H1 (cell line): ENCODE measurements around the gene LZTFL1. TPM values are rescaled to one million over a fixed set of nuclear protein-coding genes. Genes with fewer than 3 reads are reported as not detected.

Experiments
- CTCF ChIA-PET: fragments of 300-600 bp; sonication (Branson Sonifier 250); formaldehyde crosslinking; loops from one replicate; lab custom pipeline; 2021; ENCODE audit not compliant: partially characterized antibody; lab: Charles Lee
- POLR2A ChIA-PET: fragments of 300-600 bp; sonication (Branson Sonifier 250); formaldehyde crosslinking; loops from one replicate; lab custom pipeline; 2021; ENCODE audit warnings: inconsistent platforms; ENCODE audit not compliant: partially characterized antibody; lab: Charles Lee
- DNase-seq, 2 experiments: peaks; one replicate each; pipeline versions ENCODE4 v3.0.0 to v3.0.0-alpha.2; 2010 to 2022; ENCODE audit warnings: low spot score in 2 of 2, low read depth in 1 of 2, mixed read lengths in 1 of 2
- FAIRE-seq: peaks from 2 replicates; lab custom pipeline; 2011; peaks lifted over from hg19 to GRCh38; lab: Jason Lieb, UNC
- H2AFZ ChIP-seq: 2 replicates; pipeline ENCODE4 v1.8.1; 2012; ENCODE audit warnings: low read length, inconsistent platforms
- H2AK5ac ChIP-seq: 2 replicates; pipeline ENCODE4 v1.6.1; 2013; ENCODE audit warnings: low read depth, low read length
- H2BK120ac ChIP-seq: replicated peaks from 2 replicates; pipeline ENCODE3; 2013; ENCODE audit warnings: low read depth, low read length, inconsistent platforms
- H2BK12ac ChIP-seq: 2 replicates; pipeline ENCODE4 v1.6.1; 2013; ENCODE audit warnings: low read depth, low read length
- H2BK15ac ChIP-seq: 2 replicates; pipeline ENCODE4 v1.6.1; 2013; ENCODE audit warnings: low read length
- H2BK20ac ChIP-seq: 2 replicates; pipeline ENCODE4 v1.6.1; 2013; ENCODE audit warnings: low read length
- H2BK5ac ChIP-seq: 2 replicates; pipeline ENCODE4 v1.6.1; 2013; ENCODE audit warnings: low read depth, low read length
- H3K14ac ChIP-seq: 2 replicates; pipeline ENCODE4 v1.6.1; 2013; ENCODE audit warnings: inconsistent platforms; ENCODE audit not compliant: insufficient read length
- H3K18ac ChIP-seq: 2 replicates; pipeline ENCODE4 v1.6.1; 2013; ENCODE audit warnings: low read length; ENCODE audit errors: extremely low read depth
- H3K23ac ChIP-seq: 2 replicates; pipeline ENCODE4 v1.6.1; 2013; ENCODE audit warnings: inconsistent platforms; ENCODE audit not compliant: insufficient read length
- H3K23me2 ChIP-seq: 2 replicates; pipeline ENCODE4 v1.6.1; 2013; ENCODE audit warnings: low read depth, low read length
- H3K27ac ChIP-seq: 2 replicates; pipeline ENCODE4 v1.6.1; 2011; ENCODE audit warnings: low read depth, low read length, inconsistent platforms
- H3K27me3 ChIP-seq, 4 experiments: replicated peaks in 1 of 4; 1 replicate in 1 of 4; 2 replicates in 3 of 4; pipeline versions ENCODE4 v1.6.1 to v1.8.1; 2011 to 2013; ENCODE audit warnings: low read length in 3 of 4, mild to moderate bottlenecking in 3 of 4, inconsistent platforms in 2 of 4, mixed read lengths in 2 of 4, moderate library complexity in 1 of 4; ENCODE audit not compliant: control insufficient read depth in 3 of 4, insufficient read depth in 3 of 4; ENCODE audit errors: extremely low read depth in 1 of 4
- H3K36me3 ChIP-seq, 4 experiments: 2 replicates each; pipeline versions ENCODE4 v1.6.1 to v1.8.1; 2011 to 2013; ENCODE audit warnings: mild to moderate bottlenecking in 4 of 4, low read length in 3 of 4, moderate library complexity in 2 of 4, control low read depth in 1 of 4, inconsistent platforms in 1 of 4; ENCODE audit not compliant: insufficient read depth in 4 of 4, control insufficient read depth in 2 of 4
- H3K4ac ChIP-seq: replicated peaks from 2 replicates; pipeline ENCODE3; 2013; ENCODE audit warnings: low read length, low read depth, mixed read lengths, inconsistent platforms; ENCODE audit not compliant: insufficient read length
- H3K4me1 ChIP-seq, 4 experiments: replicated peaks in 1 of 4; 1 replicate in 1 of 4; 2 replicates in 3 of 4; pipeline versions ENCODE4 v1.6.1 to v1.8.1; 2011 to 2013; ENCODE audit warnings: low read length in 3 of 4, inconsistent platforms in 2 of 4, mixed read lengths in 1 of 4; ENCODE audit not compliant: insufficient read depth in 4 of 4, control insufficient read depth in 3 of 4
- H3K4me2 ChIP-seq, 2 experiments: 2 replicates each; pipeline versions ENCODE4 v1.6.1 to v1.8.1; 2011 to 2013; ENCODE audit warnings: low read depth in 2 of 2, low read length in 2 of 2, control low read depth in 1 of 2, inconsistent platforms in 1 of 2, mild to moderate bottlenecking in 1 of 2; ENCODE audit not compliant: insufficient read depth in 1 of 2
- H3K4me3 ChIP-seq, 4 experiments: fragments of 200-600, 300-600 bp in 1 of 4; sonication (generic), shearing (Covaris generic), sonication (Bioruptor Twin) in 1 of 4; 2 replicates each; pipeline versions ENCODE4 v1.5.1 to v1.8.1; 2011 to 2016; ENCODE audit warnings: low read length in 4 of 4, low read depth in 3 of 4, control low read depth in 2 of 4, inconsistent platforms in 2 of 4, mild to moderate bottlenecking in 2 of 4, mixed read lengths in 1 of 4, moderate library complexity in 1 of 4; ENCODE audit not compliant: insufficient read depth in 2 of 4; ENCODE audit errors: extremely low read depth in 1 of 4
- H3K56ac ChIP-seq: replicated peaks from 2 replicates; pipeline ENCODE3; 2013; ENCODE audit warnings: low read depth, mild to moderate bottlenecking, mixed read lengths, low read length, inconsistent platforms; ENCODE audit not compliant: insufficient read length
- H3K79me1 ChIP-seq: 2 replicates; pipeline ENCODE4 v1.6.1; 2013; ENCODE audit warnings: low read depth, low read length, control low read depth
- H3K79me2 ChIP-seq, 2 experiments: 2 replicates each; pipeline versions ENCODE4 v1.6.1 to v1.8.1; 2012 to 2013; ENCODE audit warnings: low read length in 2 of 2, mild to moderate bottlenecking in 2 of 2, inconsistent platforms in 1 of 2; ENCODE audit not compliant: insufficient read depth in 2 of 2, control insufficient read depth in 1 of 2
- H3K9ac ChIP-seq, 4 experiments: replicated peaks in 1 of 4; 1 replicate in 1 of 4; 2 replicates in 3 of 4; pipeline versions ENCODE4 v1.6.1 to v1.8.1; 2011 to 2013; ENCODE audit warnings: low read depth in 3 of 4, low read length in 3 of 4, control low read depth in 2 of 4, mild to moderate bottlenecking in 2 of 4, moderate library complexity in 2 of 4, inconsistent platforms in 1 of 4; ENCODE audit errors: extremely low read depth in 1 of 4
- H3K9me3 ChIP-seq, 2 experiments: 2 replicates each; pipeline versions ENCODE4 v1.6.1 to v1.8.1; 2012 to 2013; ENCODE audit warnings: mild to moderate bottlenecking in 2 of 2, moderate library complexity in 2 of 2, control low read depth in 1 of 2, inconsistent platforms in 1 of 2, low read depth in 1 of 2, low read length in 1 of 2, mixed read lengths in 1 of 2; ENCODE audit not compliant: insufficient read depth in 2 of 2
- H4K20me1 ChIP-seq, 2 experiments: replicated peaks in 1 of 2; 2 replicates each; pipeline versions ENCODE3 to v1.8.1; 2011 to 2013; ENCODE audit warnings: inconsistent platforms in 2 of 2, low read length in 2 of 2, mild to moderate bottlenecking in 1 of 2; ENCODE audit not compliant: insufficient read depth in 2 of 2, control insufficient read depth in 1 of 2
- H4K5ac ChIP-seq: 2 replicates; pipeline ENCODE4 v1.6.1; 2013; ENCODE audit warnings: low read length, low read depth, mixed read lengths, inconsistent platforms; ENCODE audit not compliant: insufficient read length
- H4K8ac ChIP-seq: 2 replicates; pipeline ENCODE4 v1.8.0; 2013; ENCODE audit warnings: mild to moderate bottlenecking, moderate library complexity, low read length, inconsistent platforms; ENCODE audit not compliant: insufficient read depth; ENCODE audit errors: extremely low read depth
- H4K91ac ChIP-seq: replicated peaks from 2 replicates; pipeline ENCODE3; 2013; ENCODE audit warnings: low read length, mixed read lengths, inconsistent platforms; ENCODE audit not compliant: insufficient read length
- ATF2 ChIP-seq: IDR thresholded peaks from 2 replicates; pipeline ENCODE4 v1.6.1; 2012; ENCODE audit warnings: low read length, inconsistent platforms
- BACH1 ChIP-seq: IDR thresholded peaks from 2 replicates; pipeline ENCODE4 v1.6.1; 2012; ENCODE audit warnings: low read length, improper control_type of control experiment
- BRCA1 ChIP-seq: IDR thresholded peaks from 2 replicates; pipeline ENCODE4 v1.6.1; 2012; ENCODE audit warnings: low read depth, low read length, improper control_type of control experiment
- JUN ChIP-seq: IDR thresholded peaks from 2 replicates; pipeline ENCODE4 v1.6.1; 2011; ENCODE audit warnings: low read depth, mild to moderate bottlenecking, improper control_type of control experiment, low read length
- JUND ChIP-seq: IDR thresholded peaks from 2 replicates; pipeline ENCODE4 v1.6.1; 2011; ENCODE audit warnings: mild to moderate bottlenecking, improper control_type of control experiment, low read length
- POLR2AphosphoS5 ChIP-seq: IDR thresholded peaks from 2 replicates; pipeline ENCODE4 v1.6.1; 2011; ENCODE audit warnings: low read depth, low read length
- POU5F1 ChIP-seq: IDR thresholded peaks from 2 replicates; pipeline ENCODE4 v1.6.1; 2011; ENCODE audit warnings: low read depth, mild to moderate bottlenecking, low read length, moderate library complexity
- RAD21 ChIP-seq, 2 experiments: IDR thresholded peaks in 1 of 2; conservative IDR thresholded peaks in 1 of 2; 2 replicates each; pipeline ENCODE4 v1.6.1; 2011; ENCODE audit warnings: low read depth in 2 of 2, low read length in 2 of 2, improper control_type of control experiment in 1 of 2, inconsistent platforms in 1 of 2, mild to moderate bottlenecking in 1 of 2, moderate library complexity in 1 of 2
- SRF ChIP-seq: IDR thresholded peaks from 2 replicates; pipeline ENCODE4 v1.6.1; 2011; ENCODE audit warnings: mild to moderate bottlenecking, low read depth, low read length, moderate library complexity
- TEAD4 ChIP-seq: IDR thresholded peaks from 2 replicates; pipeline ENCODE4 v1.6.1; 2012; ENCODE audit warnings: low read depth, low read length, inconsistent platforms, mixed read lengths
- WGBS, 2 experiments: shearing (Covaris generic) in 1 of 2; methylation state at CpG; one replicate each; pipeline versions ENCODE4 v1.1.6 to v1.1.7; 2013 to 2015; ENCODE audit warnings: low lambda C conversion rate in 2 of 2, mixed read lengths in 2 of 2, inconsistent platforms in 1 of 2, low coverage in 1 of 2, missing lambda C conversion rate in 1 of 2; ENCODE audit not compliant: insufficient replicate concordance in 2 of 2, insufficient coverage in 1 of 2, insufficient read length in 1 of 2; ENCODE audit errors: extremely low coverage in 1 of 2, missing lambda C conversion rate in 1 of 2; 5-methylcytosine and 5-hydroxymethylcytosine counted together
- polyA plus RNA-seq, 7 experiments: library from polyadenylated mRNA; depleted of rRNA in 3 of 7; stranded (reverse) in 5 of 7; unstranded in 2 of 7; fragments of >200 nt in 5 of 7; fragments of 200-250 nt in 2 of 7; gene quantifications; 1 replicate in 5 of 7; 2 replicates in 1 of 7; 4 replicates in 1 of 7; pipeline versions ENCODE4 v1.2.1 to v1.2.3, GENCODE V29; 2011 to 2013; ENCODE audit warnings: missing spikeins in 2 of 7, mixed read lengths in 2 of 7
- total RNA-seq: library from RNA; stranded (reverse); fragmentation: NEBNext Ultra II Directional; extraction: Animal tissue kit (Norgen Biotek cat#: 25700); gene quantifications from 2 replicates; pipeline ENCODE4 v1.2.1, GENCODE V29; 2021
- TF ChIP-seq, protein P1 (sequence below): IDR thresholded peaks from 2 replicates; pipeline ENCODE4 v1.6.1; 2011; ENCODE audit warnings: low read depth, mild to moderate bottlenecking, low read length; ENCODE audit not compliant: insufficient read depth

Gene LZTFL1
- total and polyA plus RNA-seq, 2 of the 8 experiments (the other 6 are each of a cell fraction or from before 2014, with no cell fraction given): 8.7 to 11.5 TPM

- Histone ChIP-seq H3K9ac (no peak overlapping the region), H2AK5ac (no peak overlapping the region), H3K4me2 (no peak overlapping the region), H2BK12ac (no peak overlapping the region), H4K5ac (no peak overlapping the region), H4K20me1 (no peaks in the 10 kb centered on the region), H2BK5ac (no peak overlapping the region), H3K56ac (no peak overlapping the region), H3K9me3 (no peaks in the 10 kb centered on the region), H3K18ac (no peak overlapping the region), H3K14ac (no peak overlapping the region), H2BK20ac (no peak overlapping the region), H3K4me3 (no peak overlapping the region), H3K4me1 (peaks cover 0 to 2% (median 0%) of the 10 kb centered on the region in 4 experiments; a peak in 1 of 7 replicates), H2BK120ac (no peak overlapping the region), H2BK15ac (no peak overlapping the region), H4K8ac (peak overlapping the region; percentile 53; the same call in 1 of the 2 replicates), H3K23me2 (no peaks in the 10 kb centered on the region), H4K91ac (no peak overlapping the region), H2AFZ (no peak overlapping the region), H3K27me3 (no peaks in the 10 kb centered on the region), H3K27ac (no peak overlapping the region), H3K79me2 (no peaks in the 10 kb centered on the region), H3K36me3 (no peaks in the 10 kb centered on the region), H3K79me1 (no peaks in the 10 kb centered on the region), H3K23ac (no peak overlapping the region), H3K4ac (no peak overlapping the region)
- no peak for DNase-seq
- 94% methylated on average over 3 of the region's 3 CpGs; no CpG with 5 or more reads in 1 of the 2 experiments for WGBS, 2 experiments
- CTCF ChIA-PET: interaction anchor here (1.0 to 7.1 kb wide), 3 partner anchors 15 to 597 kb away, joined by 3 to 64 read pairs (median 5); no protein-coding TSS in a partner anchor
- FAIRE-seq: no peak
- POLR2A ChIA-PET: no interaction called here
- no peak for TF ChIP-seq POU5F1
- no peak for TF ChIP-seq BRCA1
- TF ChIP-seq TEAD4: no peak
- TF ChIP-seq POLR2AphosphoS5: no peak
- TF ChIP-seq RAD21 (IDR thresholded peaks at IDR 0.05 in 1 of 2, conservative IDR thresholded peaks at IDR 0.05 in 1 of 2; ENCODE audit: low read depth in 2 of 2, low read length in 2 of 2): no peak
- no peak for TF ChIP-seq JUN
- TF ChIP-seq BACH1: no peak
- TF ChIP-seq, protein P1, sequence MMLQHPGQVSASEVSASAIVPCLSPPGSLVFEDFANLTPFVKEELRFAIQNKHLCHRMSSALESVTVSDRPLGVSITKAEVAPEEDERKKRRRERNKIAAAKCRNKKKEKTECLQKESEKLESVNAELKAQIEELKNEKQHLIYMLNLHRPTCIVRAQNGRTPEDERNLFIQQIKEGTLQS: no peak
- TF ChIP-seq JUND: no peak
- no peak for TF ChIP-seq ATF2
- no peak for TF ChIP-seq SRF
Observed at GRCh38 chr3:45776301-45776595, 65.7 kb downstream of the LZTFL1 start.
